Left hindlimb (tissue), 1 donor: ENCODE measurements around the gene FAM177B.
"Not testable (repeated sequence)": the region's sequence is repeated elsewhere in the genome, so short reads cannot be mapped to it uniquely, and the experiment has no call there.

Source experiments
- DNase-seq: peaks from one replicate; pipeline ENCODE4 v3.0.0-alpha.2; 2018

Gene FAM177B

GRCh38 chr1:222741630-222742457 is 4.8 kb downstream of the FAM177B start:
- DNase-seq: not testable (repeated sequence)

DNA sequence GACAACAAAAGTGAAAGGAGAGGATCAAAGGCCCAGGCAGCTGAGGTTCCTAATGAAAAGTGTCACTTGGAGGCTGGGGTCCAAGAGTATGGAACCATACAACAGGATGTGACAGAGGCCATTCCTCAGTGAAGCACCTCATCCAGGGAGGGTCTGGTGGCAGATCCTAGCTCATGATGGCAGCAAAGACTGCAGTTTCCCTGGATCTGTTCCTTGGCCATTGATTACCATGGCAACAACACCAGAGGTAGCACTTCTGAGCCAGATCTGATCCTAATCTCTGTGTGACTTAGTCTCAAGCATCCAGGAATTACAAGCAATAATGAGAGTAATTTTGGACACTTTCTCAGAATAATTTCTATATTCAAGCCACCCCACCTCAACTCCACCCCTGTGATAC is 12.9 kb downstream of the FAM177B start:
- DNase-seq: no peak

DNA sequence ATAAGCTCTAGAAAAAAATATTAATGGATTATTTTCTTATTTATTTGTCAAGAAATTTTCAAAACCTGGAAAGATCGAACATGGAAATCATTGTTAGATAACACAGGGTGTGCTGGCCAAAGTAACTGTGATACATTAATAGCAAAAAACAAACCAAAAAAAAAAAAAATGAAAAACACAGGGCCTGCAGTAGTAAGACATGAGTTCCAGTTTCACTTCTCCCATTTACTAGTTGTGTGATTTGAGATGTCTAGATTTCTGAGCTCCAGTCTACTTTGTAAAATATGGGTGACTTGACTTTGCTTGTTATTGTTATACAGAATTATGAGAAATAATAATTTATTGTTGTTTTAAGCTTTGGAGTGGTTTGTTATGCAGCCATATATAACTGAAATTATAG is 13.6 kb downstream of the FAM177B start:
- DNase-seq: no peak

DNA sequence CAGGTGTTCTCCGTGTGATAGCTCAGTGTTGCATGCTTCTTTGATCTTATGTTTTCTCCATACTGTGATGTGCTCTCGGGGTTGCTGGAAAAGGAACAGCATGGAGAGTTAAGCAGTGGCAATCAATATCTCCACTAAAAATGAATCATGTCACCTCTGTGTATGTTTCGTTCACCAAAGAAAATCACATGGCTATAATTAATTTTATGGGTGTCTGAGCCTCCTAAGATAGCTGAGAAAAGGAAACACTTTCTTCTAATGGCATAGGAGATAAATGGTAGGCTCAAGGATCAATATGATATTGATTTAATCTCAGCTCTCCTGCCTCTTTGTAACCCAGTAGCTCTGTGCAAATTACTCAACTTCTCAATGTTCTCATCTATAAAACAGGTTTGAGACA is 14.3 kb downstream of the FAM177B start:
- DNase-seq: no peak

- peak; percentile 57 for DNase-seq
These were observed 17.6 kb downstream of the FAM177B start for GRCh38 chr1:222754366-222755139.

DNA sequence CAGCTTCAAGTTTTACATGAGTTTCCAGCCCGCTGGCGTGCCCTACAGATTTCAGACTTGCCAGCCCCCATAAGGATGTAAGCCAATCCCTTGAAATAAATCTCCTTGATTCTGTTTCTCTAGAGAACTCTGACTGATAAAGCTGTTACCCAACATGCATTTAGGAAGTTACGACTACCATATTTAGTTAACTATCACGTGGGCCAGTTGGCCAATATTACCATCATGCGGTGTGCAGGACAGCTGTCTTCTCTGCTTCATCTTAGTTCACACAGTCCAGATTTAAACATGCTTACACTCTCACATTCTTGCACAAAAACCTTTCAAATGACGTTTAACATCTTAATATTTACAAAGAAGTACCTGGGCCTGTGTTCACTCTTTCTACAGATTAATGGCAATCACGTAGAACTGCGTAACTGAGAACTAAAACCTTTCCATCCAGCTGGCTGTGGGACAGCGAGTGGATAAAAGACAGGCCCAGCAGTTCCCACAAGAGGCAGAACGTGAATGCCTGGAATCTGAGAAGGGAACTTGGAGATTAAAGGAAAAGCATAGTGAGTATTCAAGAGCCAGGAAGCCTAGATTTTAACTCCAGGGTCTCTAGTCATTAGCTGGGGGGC is 20.8 kb downstream of the FAM177B start:
- peak; percentile 57 for DNase-seq

GRCh38 chr1:222759451-222760035 is 22.5 kb downstream of the FAM177B start:
- no peak for DNase-seq

GRCh38 chr1:222761083-222761482 is 24.1 kb downstream of the FAM177B start:
- DNase-seq: no peak

DNA sequence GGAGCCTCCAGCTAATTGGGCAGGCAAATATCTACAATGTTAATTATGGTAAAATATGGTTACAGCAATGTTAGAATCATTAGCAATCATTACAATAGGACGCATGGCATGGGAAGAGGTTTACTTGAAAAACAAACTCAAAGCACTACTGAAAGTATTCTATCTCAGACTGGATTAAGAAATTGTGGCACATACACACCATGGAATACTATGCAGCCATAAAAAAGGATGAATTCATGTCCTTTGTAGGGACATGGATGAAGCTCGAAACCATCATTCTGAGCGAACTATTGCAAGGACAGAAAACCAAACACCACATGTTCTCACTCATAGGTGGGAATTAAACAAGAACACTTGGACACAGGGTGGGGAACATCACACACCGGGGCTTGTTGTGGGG is 25.2 kb downstream of the FAM177B start:
- DNase-seq: not testable (repeated sequence)

DNA sequence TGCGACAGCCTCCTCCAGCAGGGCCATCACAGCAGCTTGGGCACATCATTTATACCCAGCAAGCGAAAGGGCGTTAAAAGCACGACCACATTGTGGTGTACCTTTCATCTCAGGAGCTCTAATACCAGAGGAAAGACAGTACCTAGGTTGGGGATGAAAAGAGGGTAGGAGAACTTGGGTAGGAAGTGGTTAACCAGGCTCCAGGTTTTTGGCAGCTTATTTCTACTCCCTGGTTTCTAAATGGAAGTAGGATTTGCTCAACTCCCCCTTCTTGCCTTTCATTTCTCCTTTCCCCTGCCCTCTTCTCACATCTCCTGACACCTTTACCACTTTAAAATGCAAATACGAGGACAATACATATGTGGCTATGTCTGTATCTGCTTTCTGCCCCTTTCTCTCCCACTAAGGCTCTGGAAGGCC is 30.2 kb downstream of the FAM177B start:
- DNase-seq: no peak

DNA sequence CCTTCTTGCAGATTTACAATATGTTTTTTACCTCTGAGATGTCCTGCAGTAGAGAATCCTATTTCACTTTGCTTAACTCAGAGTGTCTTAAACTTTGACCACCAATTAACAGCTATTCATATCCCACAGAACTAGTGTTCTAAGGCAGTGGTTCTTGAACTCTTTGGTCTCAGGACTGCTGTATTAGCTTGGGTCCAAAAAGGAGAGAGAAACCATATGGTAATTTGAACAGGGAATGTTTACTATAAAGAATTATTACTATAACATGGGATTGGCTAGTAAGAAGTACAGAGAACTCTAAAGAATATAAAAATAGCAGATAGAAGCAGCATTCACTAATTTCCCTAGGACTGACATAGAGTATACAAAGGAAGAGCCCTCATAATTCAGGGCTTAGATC is 31.6 kb downstream of the FAM177B start:
- DNase-seq: no peak

DNA sequence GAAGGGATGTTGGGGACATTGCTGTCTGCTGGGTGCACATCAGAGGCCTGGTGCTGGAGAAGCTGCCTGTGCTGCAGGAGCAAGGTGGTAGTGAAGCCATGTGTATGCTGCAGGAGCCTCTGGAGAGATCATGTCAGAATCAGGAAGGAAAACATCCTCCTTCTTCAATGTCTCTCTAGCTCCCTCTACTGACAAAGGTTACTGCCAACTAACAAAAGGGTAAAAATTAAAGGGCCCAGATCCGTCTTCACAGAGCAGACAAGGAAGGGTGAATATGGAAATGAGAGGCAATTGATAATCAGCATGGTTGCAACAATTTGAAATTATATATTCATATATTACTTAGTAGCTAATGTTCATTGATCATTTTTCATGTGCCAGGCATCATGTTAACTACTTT is 32.2 kb downstream of the FAM177B start:
- no peak for DNase-seq

- DNase-seq: no peak
These were observed 33.1 kb downstream of the FAM177B start for GRCh38 chr1:222769971-222770620.

- peak; percentile 59 for DNase-seq
These were observed 36.0 kb downstream of the FAM177B start for GRCh38 chr1:222772996-222773379.

DNA sequence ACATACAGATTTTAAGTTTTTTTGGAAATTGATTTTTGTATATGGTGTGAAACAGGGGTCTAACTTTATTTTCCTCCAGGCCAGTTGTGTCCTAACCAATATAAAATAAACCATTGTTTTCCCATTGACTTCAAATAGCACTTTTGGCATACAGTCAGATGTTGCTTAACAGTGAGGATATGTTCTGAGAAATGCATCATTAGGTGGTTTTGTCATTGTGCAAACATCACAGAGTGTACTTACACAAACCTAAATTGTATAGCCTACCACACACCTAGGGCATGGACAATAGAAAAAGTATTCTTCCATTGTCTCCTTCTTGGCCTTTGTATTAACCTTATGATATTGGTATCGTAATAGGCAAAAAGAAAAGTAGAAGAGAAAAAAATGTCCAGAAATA is 40.5 kb downstream of the FAM177B start:
- DNase-seq: no peak

DNA sequence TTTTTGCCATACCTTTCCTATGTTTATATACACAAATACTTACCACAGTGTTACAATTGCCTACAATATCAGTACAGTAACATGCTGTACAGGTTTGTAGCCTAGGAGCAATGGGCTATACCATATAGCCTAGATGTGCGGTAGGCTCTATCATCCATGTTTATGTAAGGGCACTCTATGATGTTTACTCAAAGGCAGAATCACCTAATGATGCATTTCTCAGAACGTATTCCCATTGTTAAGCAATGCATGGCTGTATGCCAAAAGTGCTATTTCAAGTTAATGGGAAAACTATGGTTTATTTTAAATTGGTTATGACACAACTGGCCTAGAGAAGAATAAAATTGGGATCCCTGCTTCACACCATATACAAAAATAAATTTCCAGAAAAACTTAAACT is 41.0 kb downstream of the FAM177B start:
- DNase-seq: no peak

- no peak for DNase-seq
These were observed 44.2 kb downstream of the FAM177B start for GRCh38 chr1:222781251-222781650.

DNA sequence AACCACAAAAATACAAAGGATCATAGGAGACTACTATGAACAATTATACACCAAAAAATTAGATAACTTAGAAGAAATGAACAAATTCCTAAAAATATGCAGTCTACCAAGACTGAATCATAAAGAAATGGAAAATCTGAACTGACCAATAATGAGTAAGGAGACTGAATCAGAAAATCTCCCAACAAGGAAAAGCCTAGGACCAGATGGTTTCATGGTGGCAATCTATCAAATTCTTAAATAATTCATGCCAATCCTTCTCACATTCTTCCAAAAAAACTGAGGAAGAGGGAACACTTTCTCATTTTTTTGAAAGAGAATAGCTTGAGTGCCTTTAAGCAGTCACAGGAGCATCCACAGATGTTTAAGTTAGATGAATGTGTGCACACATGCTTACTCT is 46.0 kb downstream of the FAM177B start:
- DNase-seq: no peak

- DNase-seq: no peak
These were observed 47.4 kb downstream of the FAM177B start for GRCh38 chr1:222784371-222784770.

- DNase-seq: no peak
These were observed 47.9 kb downstream of the FAM177B start for GRCh38 chr1:222784916-222785315.

GRCh38 chr1:222785529-222785928 is 48.5 kb downstream of the FAM177B start:
- no peak for DNase-seq

GRCh38 chr1:222786121-222786520 is 49.1 kb downstream of the FAM177B start:
- DNase-seq: no peak

- DNase-seq: peak; percentile 69
These were observed 50.7 kb downstream of the FAM177B start for GRCh38 chr1:222787729-222788128.
